Epithelial cell of esophagus (primary cell): ENCODE data around the gene GFRAL.

ENCODE experiments used
- DNase-seq: peaks from one replicate; pipeline ENCODE4 v3.0.0; 2010; ENCODE audit warnings: low read depth
- H3K4me3 ChIP-seq: 2 replicates; pipeline ENCODE4 v1.5.1; 2011; ENCODE audit warnings: mild to moderate bottlenecking, low read length, control low read depth
- TF ChIP-seq, protein P1 (sequence below): IDR thresholded peaks from 2 replicates; pipeline ENCODE4 v1.5.1; 2011; ENCODE audit warnings: low read depth, mild to moderate bottlenecking, low read length, control low read depth, inconsistent platforms; ENCODE audit not compliant: insufficient read depth; ENCODE audit errors: missing control alignments

Gene GFRAL

DNA sequence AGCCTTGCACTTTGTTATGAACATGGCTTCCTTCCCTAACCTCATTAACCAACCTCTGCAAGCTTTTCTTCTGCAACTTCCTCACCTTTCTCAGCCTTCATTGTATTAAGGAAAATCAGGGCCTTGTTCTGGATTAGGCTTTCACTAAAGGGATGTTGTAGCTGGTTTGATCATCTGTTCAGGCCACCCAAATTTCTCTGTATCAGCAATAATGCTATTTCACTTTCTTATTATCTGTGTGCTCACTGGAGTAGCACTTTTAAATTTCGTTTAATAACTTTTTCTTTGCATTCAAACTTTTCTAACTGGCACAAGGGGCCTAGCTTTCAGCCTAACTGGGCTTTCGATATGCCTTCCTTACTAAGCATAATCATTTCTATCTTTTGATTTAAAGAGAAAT lies 96.7 kb downstream of the GFRAL start:
- DNase-seq, result no peak
- no peak overlapping the region for H3K4me3 ChIP-seq
- TF ChIP-seq, protein P1, sequence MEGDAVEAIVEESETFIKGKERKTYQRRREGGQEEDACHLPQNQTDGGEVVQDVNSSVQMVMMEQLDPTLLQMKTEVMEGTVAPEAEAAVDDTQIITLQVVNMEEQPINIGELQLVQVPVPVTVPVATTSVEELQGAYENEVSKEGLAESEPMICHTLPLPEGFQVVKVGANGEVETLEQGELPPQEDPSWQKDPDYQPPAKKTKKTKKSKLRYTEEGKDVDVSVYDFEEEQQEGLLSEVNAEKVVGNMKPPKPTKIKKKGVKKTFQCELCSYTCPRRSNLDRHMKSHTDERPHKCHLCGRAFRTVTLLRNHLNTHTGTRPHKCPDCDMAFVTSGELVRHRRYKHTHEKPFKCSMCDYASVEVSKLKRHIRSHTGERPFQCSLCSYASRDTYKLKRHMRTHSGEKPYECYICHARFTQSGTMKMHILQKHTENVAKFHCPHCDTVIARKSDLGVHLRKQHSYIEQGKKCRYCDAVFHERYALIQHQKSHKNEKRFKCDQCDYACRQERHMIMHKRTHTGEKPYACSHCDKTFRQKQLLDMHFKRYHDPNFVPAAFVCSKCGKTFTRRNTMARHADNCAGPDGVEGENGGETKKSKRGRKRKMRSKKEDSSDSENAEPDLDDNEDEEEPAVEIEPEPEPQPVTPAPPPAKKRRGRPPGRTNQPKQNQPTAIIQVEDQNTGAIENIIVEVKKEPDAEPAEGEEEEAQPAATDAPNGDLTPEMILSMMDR, result no peak

DNA sequence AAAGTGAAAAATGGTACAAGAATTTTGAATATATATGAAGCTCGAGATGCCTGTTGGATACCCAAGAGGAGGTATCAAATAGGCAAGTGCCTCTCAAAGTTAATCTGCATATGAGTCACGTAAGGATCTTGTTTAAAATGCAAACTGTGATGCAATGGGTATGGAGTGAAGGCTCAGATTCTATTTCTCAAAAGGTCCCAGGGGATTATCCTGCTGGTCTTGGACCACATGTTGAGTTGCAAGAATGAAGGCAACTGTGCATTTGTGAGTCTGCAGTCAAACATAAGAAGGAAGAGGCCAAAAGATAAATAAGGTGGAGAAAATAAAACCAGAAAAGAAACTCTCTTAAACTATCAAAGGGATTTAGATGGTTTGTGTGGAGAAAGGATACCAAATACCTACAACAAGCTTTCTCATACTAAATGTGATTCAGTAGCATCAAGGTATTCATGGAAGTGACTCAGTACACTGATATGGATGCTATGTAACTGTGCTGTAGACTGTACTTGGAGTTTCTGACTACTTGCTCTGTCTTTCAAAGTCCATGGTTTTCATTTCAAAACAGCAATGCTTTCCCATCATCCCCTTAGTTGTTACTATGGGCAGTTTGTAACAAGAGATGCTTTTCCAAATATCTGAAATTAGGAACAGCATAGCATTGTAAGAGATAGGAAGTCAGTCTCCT lies 106.3 kb downstream of the GFRAL start:
- DNase-seq, result peak; percentile 37
- H3K4me3 ChIP-seq, result no peak overlapping the region
- TF ChIP-seq, protein P1, result no peak

DNA sequence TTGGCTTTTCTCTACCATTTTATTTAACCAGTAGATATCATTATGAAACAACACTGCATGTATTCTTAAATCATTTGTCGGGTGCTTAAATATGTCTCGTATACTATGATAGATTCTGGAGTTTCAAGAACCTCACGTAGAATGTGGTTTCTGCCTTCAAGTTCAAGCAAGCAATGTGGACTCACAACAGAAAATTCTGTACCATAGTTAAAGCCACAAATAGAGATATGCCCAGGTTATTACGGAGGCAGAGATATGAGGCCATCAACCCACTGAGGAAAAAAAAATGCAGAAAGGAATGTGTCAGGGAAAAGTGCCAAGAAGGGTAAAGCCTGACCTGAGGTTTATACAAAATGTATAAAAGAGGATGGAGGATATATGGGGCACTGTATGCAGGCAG lies 109.9 kb downstream of the GFRAL start:
- peak; percentile 6 for DNase-seq
- no peak overlapping the region for H3K4me3 ChIP-seq
- TF ChIP-seq, protein P1, result no peak

DNA sequence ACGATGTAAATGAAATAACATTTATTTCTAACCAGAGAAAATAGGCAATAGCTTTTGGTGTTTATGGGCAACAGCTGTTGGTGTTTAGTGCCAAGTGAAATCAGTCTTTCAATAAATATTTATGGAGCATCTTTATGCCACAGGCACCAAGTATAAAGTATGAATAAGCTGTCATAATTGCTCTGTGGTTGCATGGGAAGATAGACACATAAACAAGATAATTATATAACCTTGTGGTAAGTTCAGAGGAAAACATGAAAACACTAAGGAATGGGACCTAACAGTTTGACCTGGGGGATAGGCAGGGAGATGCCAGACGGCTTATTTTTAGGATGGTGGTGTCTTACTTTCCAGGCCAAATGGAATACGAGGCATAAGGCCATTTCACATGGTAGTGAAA lies 110.9 kb downstream of the GFRAL start:
- TF ChIP-seq, protein P1, result no peak
- H3K4me3 ChIP-seq, result no peak overlapping the region
- DNase-seq, result no peak

DNA sequence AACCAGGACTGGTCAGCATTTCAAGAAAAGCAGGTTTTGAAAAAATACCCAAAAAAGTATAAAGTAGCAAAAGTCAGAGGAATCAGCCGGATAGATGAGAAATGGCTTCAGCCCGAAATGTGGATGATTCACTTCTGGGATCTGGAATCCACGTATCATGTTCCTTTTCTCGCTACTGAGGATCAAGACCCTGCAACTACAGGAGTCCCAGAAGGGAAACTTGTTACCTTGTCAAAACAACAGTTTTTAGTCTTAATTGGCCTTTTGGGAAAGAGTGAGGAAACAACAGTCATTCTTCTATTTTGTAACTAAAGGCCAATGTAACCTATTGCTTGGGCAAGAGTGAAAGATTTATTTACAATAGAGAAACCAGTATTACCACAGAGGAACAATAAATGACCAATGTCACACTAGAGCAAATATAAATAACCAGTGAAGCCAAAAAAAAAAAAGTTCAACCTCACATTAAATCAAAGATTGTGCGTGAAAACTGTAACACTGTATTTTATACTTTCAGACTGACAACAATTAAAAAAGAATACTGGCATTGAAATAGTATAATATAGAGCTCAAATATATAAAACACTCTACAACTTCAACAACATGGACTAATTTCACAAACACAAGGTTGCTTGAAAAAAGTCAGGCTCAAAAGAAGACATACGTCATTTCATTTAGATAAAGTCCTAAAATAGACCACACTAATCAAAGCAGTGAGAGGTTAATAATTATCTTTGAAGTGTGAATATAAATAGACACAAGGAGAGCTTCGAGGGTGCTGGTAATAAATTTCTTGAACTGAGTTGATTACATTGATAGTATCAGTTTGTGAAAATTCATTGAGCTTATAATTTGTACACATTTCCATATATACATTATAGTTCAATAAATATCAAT lies 116.2 kb downstream of the GFRAL start:
- DNase-seq, result no peak
- H3K4me3 ChIP-seq, result no peak overlapping the region

DNA sequence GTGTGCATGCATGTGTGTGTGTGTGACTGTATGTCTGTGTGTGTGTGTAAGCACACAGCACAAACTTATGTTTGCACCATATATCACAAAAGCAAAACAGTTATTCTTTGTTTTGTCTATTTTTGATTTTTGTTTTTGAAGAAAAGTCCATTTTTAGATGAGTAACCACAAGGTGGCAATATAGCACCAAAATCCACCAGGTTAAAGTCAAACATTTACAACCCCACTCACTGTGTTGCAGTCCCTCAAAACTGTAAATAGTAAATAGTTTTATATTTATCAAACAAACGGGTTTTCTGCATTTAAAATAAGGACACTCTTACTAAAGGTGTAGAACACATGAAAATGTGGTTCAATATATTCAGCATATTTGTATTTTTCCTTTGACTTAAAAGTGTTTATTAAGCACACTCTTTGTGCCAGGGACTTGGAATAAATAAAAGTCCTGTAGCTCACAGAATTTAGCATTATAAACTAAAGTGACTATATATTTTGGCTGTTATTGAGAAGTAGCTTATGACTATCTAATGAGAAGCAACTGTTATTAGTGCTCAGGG lies 118.5 kb downstream of the GFRAL start:
- no peak overlapping the region for H3K4me3 ChIP-seq
- TF ChIP-seq, protein P1, result peak; percentile 54
- peak; percentile 51 for DNase-seq

More for the DNA sequence above, 116.2 kb downstream of the GFRAL start:
- TF ChIP-seq, protein P1, result no peak
